NCI-H1436 treated with DMSO at 0.1 percent for 48 hours (cell line): ENCODE data around the gene MAML2.

Source experiments
- DNase-seq: peaks from one replicate; lab custom pipeline; 2025; lab: John Stamatoyannopoulos, UW

MAML2 gene

GRCh38 chr11:96098511-96099241 lies 244.3 kb downstream of the MAML2 start:
- no peak for DNase-seq

GRCh38 chr11:96097844-96098421 lies 245.1 kb downstream of the MAML2 start:
- DNase-seq: no peak

- no peak for DNase-seq
Measured at GRCh38 chr11:96096360-96096759, 246.6 kb downstream of the MAML2 start.

- no peak for DNase-seq
Measured at GRCh38 chr11:96095884-96096303, 247.1 kb downstream of the MAML2 start.

GRCh38 chr11:96094156-96094555 lies 248.8 kb downstream of the MAML2 start:
- DNase-seq: no peak

- DNase-seq: no peak
Measured at GRCh38 chr11:96092511-96092910, 250.5 kb downstream of the MAML2 start.

- DNase-seq: no peak
Measured at GRCh38 chr11:96091476-96091875, 251.5 kb downstream of the MAML2 start.

DNA sequence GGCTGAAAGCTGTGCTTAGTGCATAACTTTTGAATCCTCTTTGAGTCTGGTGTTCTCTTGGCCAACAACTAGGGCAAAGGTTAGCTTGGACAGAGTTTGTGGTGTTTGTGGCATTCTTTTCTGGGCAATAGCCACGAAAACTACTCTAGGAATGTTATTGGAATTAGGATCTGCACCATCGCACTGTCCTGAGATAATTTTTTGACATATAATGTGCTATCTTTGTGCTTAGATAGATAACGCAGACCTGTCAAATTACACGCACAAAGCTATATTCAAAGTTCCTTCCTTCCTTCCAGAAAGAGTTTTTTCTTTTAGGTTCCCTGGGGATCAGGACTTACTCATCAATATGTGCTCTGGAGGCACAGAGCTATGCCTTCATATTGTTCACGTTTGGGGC lies 252.3 kb downstream of the MAML2 start:
- DNase-seq: no peak

DNA sequence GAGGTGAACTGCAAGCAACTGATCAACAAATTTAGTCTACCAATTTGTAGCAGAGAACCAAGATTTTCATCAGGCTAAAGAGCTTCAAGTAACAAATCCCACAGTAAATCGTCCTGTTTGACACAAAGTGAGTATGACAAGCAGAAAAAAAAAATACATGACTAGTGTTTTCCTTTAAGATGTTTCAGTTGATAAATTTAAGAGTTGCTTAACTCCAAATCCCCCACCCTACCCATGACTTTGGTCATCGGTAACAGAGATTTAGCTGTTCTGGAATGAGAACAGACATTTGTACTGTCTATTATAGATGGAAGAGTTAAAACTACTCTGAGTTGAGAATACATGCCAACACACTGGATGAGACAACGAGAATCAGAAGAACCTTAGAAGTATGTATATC lies 254.1 kb downstream of the MAML2 start:
- no peak for DNase-seq

DNA sequence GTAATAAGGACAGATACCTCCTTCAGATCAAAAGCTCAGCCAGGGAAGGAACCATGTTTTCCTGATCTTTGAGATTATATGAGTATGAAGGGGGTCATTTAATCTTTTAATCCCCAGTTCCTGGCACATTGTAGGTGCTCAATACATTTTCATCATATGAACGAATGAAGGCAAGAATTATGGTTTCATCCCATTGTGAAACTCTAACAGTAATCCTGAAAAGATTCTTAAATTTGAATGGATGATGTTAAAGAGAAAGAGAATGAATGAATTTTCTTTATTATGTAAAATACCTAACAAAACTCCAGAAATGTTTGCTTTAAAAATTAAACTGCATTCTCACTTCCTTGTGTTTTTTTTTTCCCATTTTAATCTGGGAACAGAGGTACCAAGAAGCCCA lies 256.9 kb downstream of the MAML2 start:
- DNase-seq: no peak

DNA sequence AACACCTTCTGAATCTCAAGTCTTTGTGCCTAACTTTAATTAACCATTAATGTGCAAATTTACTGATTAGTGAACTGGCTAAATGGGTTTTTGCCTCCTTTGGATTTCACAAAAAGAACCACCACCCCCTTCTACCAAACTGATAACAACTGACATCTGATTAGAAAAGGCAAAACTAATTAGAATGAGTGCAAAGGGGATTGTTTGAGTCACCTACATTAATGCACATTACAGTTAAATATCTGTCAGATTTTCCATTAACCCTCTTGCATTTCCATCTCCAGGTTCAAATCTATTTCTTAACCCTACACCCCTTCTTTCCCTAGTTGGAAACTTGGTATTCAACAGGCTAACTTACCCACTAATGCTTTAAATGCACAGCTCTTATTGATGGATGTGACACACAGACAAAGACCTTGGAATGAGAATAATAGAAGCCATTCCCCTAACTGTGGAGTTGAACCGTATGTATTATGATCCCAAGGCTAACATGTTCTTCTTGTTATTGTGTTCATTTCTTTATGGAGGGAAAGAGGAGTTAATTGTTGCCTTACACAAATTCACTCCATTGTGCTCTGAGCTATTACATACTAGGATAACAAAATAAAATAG lies 257.6 kb downstream of the MAML2 start:
- DNase-seq: no peak

GRCh38 chr11:96084610-96085318 lies 258.2 kb downstream of the MAML2 start:
- DNase-seq: no peak

GRCh38 chr11:96082936-96083335 lies 260.1 kb downstream of the MAML2 start:
- no peak for DNase-seq

GRCh38 chr11:96082002-96082899 lies 260.7 kb downstream of the MAML2 start:
- DNase-seq: no peak

DNA sequence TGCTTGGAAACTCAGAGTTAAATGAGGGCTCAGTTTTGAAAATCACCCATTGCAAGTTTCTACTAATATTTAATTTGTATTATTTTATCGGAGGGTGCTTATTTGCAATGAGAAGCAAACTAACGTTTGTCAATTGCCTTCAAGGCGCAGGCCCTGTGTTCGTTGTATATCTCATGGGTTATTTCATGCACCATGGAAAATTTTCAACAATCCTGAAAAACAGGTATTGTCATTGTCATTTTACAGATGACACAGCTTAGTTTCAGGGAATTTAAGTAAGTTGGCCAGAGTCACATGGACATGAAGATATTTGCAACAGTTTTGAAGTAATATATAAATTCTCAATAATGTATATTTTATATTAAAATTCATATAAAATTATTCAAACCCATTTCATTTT lies 261.4 kb downstream of the MAML2 start:
- DNase-seq: no peak

- DNase-seq: no peak
Measured at GRCh38 chr11:96079691-96080090, 263.3 kb downstream of the MAML2 start.

- DNase-seq: no peak
Measured at GRCh38 chr11:96075532-96075959, 267.4 kb downstream of the MAML2 start.

DNA sequence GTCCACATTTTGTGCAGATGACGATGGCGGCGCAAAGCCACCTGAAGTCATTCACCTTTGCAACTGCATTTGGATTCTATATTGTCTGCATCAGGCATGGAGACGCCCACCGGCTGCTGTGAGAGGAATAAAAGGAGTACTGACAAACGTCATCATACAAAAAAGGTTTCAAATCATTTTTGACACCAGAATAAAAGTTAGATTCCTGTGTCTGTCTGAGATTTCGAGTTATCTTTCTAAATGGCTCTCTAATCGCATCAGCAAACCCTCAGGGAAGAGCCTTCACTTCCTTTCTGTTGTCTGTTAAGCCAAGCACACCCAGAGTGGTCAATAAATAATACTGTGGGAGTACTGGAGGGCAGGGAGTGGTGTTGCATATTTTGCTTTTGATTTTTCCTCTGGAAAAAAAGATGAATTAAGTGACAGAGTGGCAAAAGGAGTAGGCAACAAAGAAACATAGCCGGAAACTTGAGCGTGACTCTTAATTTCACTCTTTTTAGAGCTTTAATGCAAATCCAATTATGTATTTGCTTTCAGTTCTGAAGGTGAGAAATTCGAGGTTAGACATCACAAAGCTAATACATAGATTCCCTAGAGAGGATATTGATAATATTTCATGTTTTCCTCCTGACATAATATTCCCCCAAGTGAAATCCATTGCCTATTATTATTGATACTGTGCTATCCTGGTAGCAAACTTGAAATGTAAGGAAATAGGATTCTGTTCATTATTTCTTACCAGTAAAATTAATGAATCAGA lies 268.3 kb downstream of the MAML2 start:
- no peak for DNase-seq

- DNase-seq: no peak
Measured at GRCh38 chr11:96073536-96073935, 269.5 kb downstream of the MAML2 start.

GRCh38 chr11:96072592-96072991 lies 270.4 kb downstream of the MAML2 start:
- no peak for DNase-seq

- DNase-seq: no peak
Measured at GRCh38 chr11:96070453-96070852, 272.5 kb downstream of the MAML2 start.
